ENCODE data around the gene BDH1.

The BDH1 gene

DNA sequence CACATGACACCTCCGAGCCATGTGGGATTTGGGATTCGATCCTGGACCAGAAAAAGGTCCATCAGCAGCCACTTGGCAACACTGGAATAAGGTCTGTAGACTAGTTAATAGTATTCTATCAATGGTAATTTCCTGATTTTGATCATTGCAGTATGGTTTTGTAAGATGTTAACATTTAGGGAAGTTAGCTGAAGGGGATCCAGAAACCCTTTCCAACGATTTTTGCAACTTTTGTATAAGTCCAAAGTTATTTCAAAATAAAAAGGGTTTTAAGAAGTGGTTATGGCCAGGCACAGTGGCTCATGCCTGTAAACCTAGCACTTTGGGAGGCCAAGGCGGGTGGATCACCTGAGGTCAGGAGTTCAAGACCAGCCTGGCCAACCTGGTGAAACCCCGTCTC is 10.2 kb downstream of the BDH1 start:
- DNase-seq (ENCODE audit: extremely low read depth, insufficient read length): no peak
- no peak overlapping the region for H3K4me3 ChIP-seq (replicated peaks; ENCODE audit: low read depth, low read length)
- H3K36me3 ChIP-seq (ENCODE audit: control insufficient read depth, insufficient read depth, low read length): peaks cover 8% of the 10 kb centered on the region
- TF ChIP-seq, protein P1, sequence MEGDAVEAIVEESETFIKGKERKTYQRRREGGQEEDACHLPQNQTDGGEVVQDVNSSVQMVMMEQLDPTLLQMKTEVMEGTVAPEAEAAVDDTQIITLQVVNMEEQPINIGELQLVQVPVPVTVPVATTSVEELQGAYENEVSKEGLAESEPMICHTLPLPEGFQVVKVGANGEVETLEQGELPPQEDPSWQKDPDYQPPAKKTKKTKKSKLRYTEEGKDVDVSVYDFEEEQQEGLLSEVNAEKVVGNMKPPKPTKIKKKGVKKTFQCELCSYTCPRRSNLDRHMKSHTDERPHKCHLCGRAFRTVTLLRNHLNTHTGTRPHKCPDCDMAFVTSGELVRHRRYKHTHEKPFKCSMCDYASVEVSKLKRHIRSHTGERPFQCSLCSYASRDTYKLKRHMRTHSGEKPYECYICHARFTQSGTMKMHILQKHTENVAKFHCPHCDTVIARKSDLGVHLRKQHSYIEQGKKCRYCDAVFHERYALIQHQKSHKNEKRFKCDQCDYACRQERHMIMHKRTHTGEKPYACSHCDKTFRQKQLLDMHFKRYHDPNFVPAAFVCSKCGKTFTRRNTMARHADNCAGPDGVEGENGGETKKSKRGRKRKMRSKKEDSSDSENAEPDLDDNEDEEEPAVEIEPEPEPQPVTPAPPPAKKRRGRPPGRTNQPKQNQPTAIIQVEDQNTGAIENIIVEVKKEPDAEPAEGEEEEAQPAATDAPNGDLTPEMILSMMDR (IDR thresholded peaks at IDR 0.05; ENCODE audit: insufficient read depth, low read length, poor library complexity, severe bottlenecking): no peak
- no peaks in the 10 kb centered on the region for H3K27me3 ChIP-seq (replicated peaks; ENCODE audit: control insufficient read depth, insufficient read depth, low read length)

DNA sequence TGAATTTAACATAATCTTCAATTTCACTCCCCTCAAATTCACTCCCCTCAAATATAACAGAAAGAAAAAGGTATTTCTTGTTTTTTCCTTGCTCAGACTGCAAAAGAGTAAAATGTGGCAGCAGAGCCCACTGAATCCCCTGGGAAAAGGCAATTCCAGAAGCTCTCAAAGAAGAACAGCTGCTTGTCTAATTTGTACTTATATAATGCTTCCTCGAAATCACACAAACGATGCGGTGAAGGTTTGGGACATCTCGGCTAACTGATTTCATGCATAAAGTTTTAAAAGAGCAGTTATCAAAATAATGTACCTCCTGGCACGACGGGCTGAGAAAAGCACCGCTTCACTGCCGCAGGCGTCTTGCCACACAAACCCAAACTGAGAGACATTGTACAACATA is 10.7 kb downstream of the BDH1 start:
- TF ChIP-seq, protein P1 (IDR thresholded peaks at IDR 0.05; ENCODE audit: insufficient read depth, low read length, poor library complexity, severe bottlenecking): no peak
- Histone ChIP-seq H3K27me3 (replicated peaks; ENCODE audit: control insufficient read depth, insufficient read depth, low read length) (no peaks in the 10 kb centered on the region), H3K36me3 (ENCODE audit: control insufficient read depth, insufficient read depth, low read length) (peaks cover 8% of the 10 kb centered on the region), H3K4me3 (replicated peaks; ENCODE audit: low read depth, low read length) (no peak overlapping the region)
- DNase-seq (ENCODE audit: extremely low read depth, insufficient read length): no peak

DNA sequence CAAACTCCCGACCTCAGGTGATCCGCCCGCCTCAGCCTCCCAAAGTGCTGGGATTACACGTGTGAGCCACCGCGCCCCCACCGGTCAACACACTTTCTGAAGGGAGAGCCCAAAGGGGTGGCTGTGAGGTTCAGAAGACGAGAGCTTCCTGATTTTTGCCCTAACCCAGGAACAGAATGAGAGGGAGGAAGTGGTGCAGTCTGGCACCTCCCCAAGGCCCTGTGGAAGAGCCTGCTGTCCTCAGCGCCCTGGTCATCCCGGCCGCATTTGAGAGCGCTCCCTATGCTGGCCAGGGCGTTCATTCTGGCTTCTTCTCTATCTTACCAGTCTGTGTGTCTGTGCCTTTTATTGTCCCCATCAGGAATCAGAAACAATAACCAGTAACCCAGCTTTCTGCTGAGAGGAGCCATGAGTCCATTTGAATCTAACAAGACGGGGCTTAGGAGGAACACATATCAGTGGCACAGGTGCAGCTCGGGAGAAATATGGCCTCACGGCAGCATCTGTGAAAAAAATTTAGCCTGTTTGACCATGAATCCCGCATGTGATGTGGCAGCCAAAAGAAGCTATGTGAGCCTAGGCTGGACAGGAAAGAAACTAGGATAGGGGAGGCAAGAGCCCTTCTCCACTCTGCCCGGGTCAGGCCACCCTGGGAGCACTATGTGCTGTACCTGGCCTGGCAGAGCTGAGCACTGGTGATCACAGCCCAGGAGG is 12.9 kb downstream of the BDH1 start:
- H3K27me3 ChIP-seq (replicated peaks; ENCODE audit: control insufficient read depth, insufficient read depth, low read length): no peaks in the 10 kb centered on the region
- H3K36me3 ChIP-seq (ENCODE audit: control insufficient read depth, insufficient read depth, low read length): peaks cover 8% of the 10 kb centered on the region
- H3K4me3 ChIP-seq (replicated peaks; ENCODE audit: low read depth, low read length): no peak overlapping the region
- TF ChIP-seq, protein P1 (IDR thresholded peaks at IDR 0.05; ENCODE audit: insufficient read depth, low read length, poor library complexity, severe bottlenecking): no peak
- DNase-seq (ENCODE audit: extremely low read depth, insufficient read length): no peak

DNA sequence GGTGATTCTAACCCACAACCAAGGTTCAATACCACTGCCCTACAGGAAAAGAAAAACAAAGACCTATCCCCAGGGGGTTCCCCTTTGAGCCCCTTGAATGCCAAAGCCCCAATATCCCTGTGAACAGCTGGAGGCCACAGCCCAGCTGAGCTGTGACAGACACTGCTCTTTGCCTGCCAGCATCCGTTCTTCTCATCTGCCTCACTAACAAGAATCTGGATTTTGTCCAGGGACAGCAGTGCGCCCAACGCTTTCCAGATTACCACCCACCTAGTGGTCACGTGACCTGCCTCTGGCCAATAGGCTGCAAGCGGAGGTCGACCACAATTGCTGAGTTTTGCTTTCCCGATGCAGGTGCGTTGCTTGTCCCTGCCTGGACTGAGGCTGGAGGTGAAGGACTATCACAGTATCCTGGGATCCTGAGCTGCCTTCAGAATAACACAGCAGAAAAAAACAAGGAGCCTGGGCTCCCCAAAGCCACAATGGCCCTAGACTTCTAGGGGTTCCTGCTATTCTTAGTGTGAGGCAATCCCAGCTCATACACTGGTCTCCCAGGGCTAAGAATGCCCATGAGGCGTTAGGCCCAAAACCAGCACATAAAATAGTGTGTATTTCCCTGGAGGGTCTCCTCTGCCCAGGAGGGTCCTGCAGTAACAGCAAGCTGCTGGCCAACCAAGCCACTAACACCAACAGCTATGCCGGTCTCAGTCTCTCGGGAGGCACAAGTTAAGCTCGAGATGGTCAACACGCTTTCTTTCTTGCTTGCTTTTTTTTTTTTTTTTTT is 13.8 kb downstream of the BDH1 start:
- no peaks in the 10 kb centered on the region for H3K27me3 ChIP-seq (replicated peaks; ENCODE audit: control insufficient read depth, insufficient read depth, low read length)
- DNase-seq (ENCODE audit: extremely low read depth, insufficient read length): no peak
- no peak overlapping the region for H3K4me3 ChIP-seq (replicated peaks; ENCODE audit: low read depth, low read length)
- H3K36me3 ChIP-seq (ENCODE audit: control insufficient read depth, insufficient read depth, low read length): peaks cover 8% of the 10 kb centered on the region
- TF ChIP-seq, protein P1 (IDR thresholded peaks at IDR 0.05; ENCODE audit: insufficient read depth, low read length, poor library complexity, severe bottlenecking): no peak

DNA sequence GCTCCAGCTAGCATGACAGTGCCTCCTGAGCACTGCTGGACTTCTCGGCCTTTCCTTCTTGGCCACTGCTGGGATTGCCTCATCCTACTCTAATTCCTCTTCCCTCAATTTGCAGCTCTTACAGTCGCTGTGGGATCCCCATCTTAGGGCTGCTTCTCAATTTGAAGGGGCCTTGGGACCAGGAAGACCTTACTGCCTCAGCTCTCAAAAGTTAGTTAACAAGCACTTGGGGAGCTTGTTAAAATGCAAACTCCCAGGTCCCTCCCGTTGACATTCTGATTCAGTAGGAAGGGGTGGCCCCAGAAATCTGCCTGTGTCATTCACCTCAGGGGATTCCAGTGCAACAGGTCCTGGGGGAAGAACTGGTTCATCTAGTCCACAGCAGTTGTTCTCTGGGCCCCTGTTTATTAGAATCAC is 14.8 kb downstream of the BDH1 start:
- no peak for DNase-seq (ENCODE audit: extremely low read depth, insufficient read length)
- H3K27me3 ChIP-seq (replicated peaks; ENCODE audit: control insufficient read depth, insufficient read depth, low read length): no peaks in the 10 kb centered on the region
- no peak overlapping the region for H3K4me3 ChIP-seq (replicated peaks; ENCODE audit: low read depth, low read length)
- TF ChIP-seq, protein P1 (IDR thresholded peaks at IDR 0.05; ENCODE audit: insufficient read depth, low read length, poor library complexity, severe bottlenecking): no peak
- H3K36me3 ChIP-seq (ENCODE audit: control insufficient read depth, insufficient read depth, low read length): peaks cover 2% of the 10 kb centered on the region

Measured in GM06990 (cell line).